Activated CD8-positive, alpha-beta T cell treated with anti-CD3 and anti-CD28 coated beads, Interleukin-2, amount 10 ng/mL, durations not matched to agents 7 days and 5 days (primary cell): Measurements from ENCODE around the gene NCAPG2. TPM values are rescaled to one million over a fixed set of nuclear protein-coding genes. Genes with fewer than 3 reads are reported as not detected.
"Not testable (repeated sequence)": the region's sequence is repeated elsewhere in the genome, so short reads cannot be mapped to it uniquely, and the experiment has no call there.

Source experiments
- ATAC-seq: fragments of 150-1000 bp; cut with Tn5 transposase; one replicate; pipeline ENCODE4 v1.10.0; 2021; ENCODE audit warnings: moderate library complexity
- CTCF ChIA-PET: fragments of 350-600 bp; sonication (Branson Sonifier 250); formaldehyde crosslinking; loops from one replicate; lab custom pipeline; 2021; ENCODE audit warnings: antibody characterized with exemption; lab: Charles Lee
- POLR2A ChIA-PET: fragments of 350-600 bp; sonication (Branson Sonifier 250); formaldehyde crosslinking; loops from one replicate; lab custom pipeline; 2021; ENCODE audit warnings: antibody characterized with exemption; lab: Charles Lee
- DNase-seq: peaks from one replicate; pipeline ENCODE4 v3.0.0-alpha.2; 2020
- H3K27ac Mint-ChIP-seq: one replicate; pipeline ENCODE4 v1.8.0; 2021; ENCODE audit warnings: mild to moderate bottlenecking, mixed read lengths
- H3K27me3 Mint-ChIP-seq: one replicate; pipeline ENCODE4 v1.8.0; 2021; ENCODE audit warnings: low read depth, mixed read lengths
- H3K36me3 Mint-ChIP-seq: one replicate; pipeline ENCODE4 v1.8.0; 2021; ENCODE audit warnings: low read depth, mixed read lengths
- H3K4me1 Mint-ChIP-seq: one replicate; pipeline ENCODE4 v1.8.0; 2021; ENCODE audit warnings: low read depth, mixed read lengths
- H3K4me3 Mint-ChIP-seq: one replicate; pipeline ENCODE4 v1.8.0; 2021; ENCODE audit warnings: mild to moderate bottlenecking, mixed read lengths
- H3K9me3 Mint-ChIP-seq: one replicate; pipeline ENCODE4 v1.8.0; 2022; ENCODE audit warnings: mixed read lengths; ENCODE audit not compliant: insufficient read depth
- total RNA-seq, 2 experiments: library from RNA; stranded (reverse); gene quantifications; one replicate each; pipeline ENCODE4 v1.2.3, GENCODE V29; 2021

The NCAPG2 gene
- total RNA-seq, 2 experiments from 2014 or later = 154 TPM

DNA sequence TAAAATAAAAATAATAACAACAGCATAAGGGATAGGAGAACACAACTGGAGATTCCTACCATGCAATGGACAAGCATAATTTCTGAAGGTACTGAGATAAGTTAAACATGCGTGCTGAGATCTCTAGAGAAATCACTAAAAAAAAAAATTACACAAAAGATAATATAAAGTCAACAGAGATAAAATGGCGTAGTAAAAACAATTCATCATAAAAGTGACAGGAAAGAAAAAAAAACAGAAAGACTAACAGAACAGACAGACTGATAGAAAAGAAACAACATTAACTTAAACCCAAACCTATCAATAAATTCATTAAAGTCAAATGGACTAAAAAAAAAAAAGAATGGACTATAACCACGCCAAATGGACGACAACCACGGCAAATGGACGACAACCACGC, 56.4 kb downstream of the NCAPG2 start:
- DNase-seq = no peak
- Mint-ChIP-seq H3K4me1 (peaks cover 9% of the 10 kb centered on the region), H3K36me3 (peaks cover 80% of the 10 kb centered on the region), H3K27ac (no peak overlapping the region), H3K9me3 (no peaks in the 10 kb centered on the region), H3K27me3 (no peaks in the 10 kb centered on the region), H3K4me3 (no peak overlapping the region)
- no peak for ATAC-seq
- CTCF ChIA-PET = interaction anchor here (0.9 to 1.1 kb wide), 7 partner anchors 15 to 329 kb away, joined by 3 to 4 read pairs (median 3); no protein-coding TSS in a partner anchor
- POLR2A ChIA-PET = no interaction called here

DNA sequence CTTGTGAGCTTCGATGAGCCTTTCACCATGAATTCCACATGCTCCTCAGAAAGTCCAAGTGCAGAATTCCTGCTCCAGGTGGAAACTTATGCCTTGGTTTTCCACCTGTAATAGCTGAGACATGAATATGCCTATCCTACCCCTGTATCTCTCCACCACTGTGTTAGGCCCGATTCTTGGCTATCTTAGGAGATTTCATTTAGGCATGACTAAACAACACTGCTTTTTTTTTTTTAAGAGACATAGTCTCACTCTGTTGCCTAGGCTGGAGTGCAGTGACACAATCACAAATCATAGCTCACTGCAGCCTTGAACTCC, 57.2 kb downstream of the NCAPG2 start:
- H3K4me1 Mint-ChIP-seq = peaks cover 9% of the 10 kb centered on the region
- H3K27me3 Mint-ChIP-seq = no peaks in the 10 kb centered on the region
- no peaks in the 10 kb centered on the region for H3K9me3 Mint-ChIP-seq
- H3K4me3 Mint-ChIP-seq = no peak overlapping the region
- ATAC-seq (no peak), DNase-seq (no peak)
- CTCF ChIA-PET = interaction anchor here (0.7 to 1.1 kb wide), 8 partner anchors 12 to 330 kb away, joined by 3 to 4 read pairs (median 3); no protein-coding TSS in a partner anchor
- peak overlapping the region; percentile 8 for H3K27ac Mint-ChIP-seq
- peaks cover 82% of the 10 kb centered on the region for H3K36me3 Mint-ChIP-seq
- POLR2A ChIA-PET = no interaction called here

DNA sequence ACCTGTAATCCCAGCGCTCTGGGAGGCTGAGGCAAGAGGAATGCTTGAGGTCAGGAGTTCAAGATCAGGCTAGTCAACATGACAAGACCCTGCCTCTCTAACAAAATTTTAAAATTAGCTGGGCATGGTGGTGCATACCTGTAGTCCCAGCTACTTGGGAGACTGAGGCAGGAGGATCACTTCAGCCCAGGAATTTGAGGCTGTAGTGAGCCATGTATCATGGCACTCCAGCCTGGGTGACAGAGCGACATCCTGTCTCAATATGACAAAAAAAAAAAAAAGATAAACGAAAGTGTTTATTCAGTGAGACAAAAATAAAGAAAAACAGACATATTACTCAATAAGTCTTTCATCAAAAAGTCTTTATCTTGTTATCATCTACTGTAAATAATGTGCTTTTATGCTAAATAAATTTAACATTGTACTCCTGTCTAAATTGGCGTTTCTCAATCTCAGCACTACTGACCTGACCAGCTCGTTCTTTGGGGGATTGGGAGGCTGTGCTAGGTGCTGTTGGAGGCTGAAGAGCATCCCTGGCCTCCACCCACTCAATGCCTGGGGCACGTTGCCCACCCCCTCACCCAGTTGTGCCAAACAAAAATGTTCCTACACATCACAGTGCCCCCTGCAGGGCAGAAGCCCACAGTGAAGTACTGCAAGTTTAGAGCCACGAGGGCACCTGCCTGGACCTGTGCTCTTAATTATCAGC, 57.7 kb downstream of the NCAPG2 start:
- H3K9me3 Mint-ChIP-seq = no peaks in the 10 kb centered on the region
- ATAC-seq = peak; percentile 47
- peaks cover 82% of the 10 kb centered on the region for H3K36me3 Mint-ChIP-seq
- peaks cover 9% of the 10 kb centered on the region for H3K4me1 Mint-ChIP-seq
- ChIA-PET POLR2A (no interaction called here), CTCF (interaction anchor here (0.7 to 1.1 kb wide), 8 partner anchors 12 to 330 kb away, joined by 3 to 4 read pairs (median 3); no protein-coding TSS in a partner anchor)
- no peaks in the 10 kb centered on the region for H3K27me3 Mint-ChIP-seq
- peak; percentile 31 for DNase-seq
- no peak overlapping the region for H3K4me3 Mint-ChIP-seq
- H3K27ac Mint-ChIP-seq = peak overlapping the region; percentile 8

- Mint-ChIP-seq H3K27ac (no peak overlapping the region), H3K9me3 (no peaks in the 10 kb centered on the region), H3K4me3 (no peak overlapping the region), H3K27me3 (no peaks in the 10 kb centered on the region), H3K36me3 (peaks cover 81% of the 10 kb centered on the region), H3K4me1 (peaks cover 9% of the 10 kb centered on the region)
- CTCF ChIA-PET = no interaction called here
- POLR2A ChIA-PET = no interaction called here
- ATAC-seq (no peak), DNase-seq (no peak)
These were observed 58.8 kb downstream of the NCAPG2 start for GRCh38 chr7:158645842-158646241.

GRCh38 chr7:158642149-158642548, 62.5 kb downstream of the NCAPG2 start:
- CTCF ChIA-PET = no interaction called here
- no peak overlapping the region for H3K27ac Mint-ChIP-seq
- H3K36me3 Mint-ChIP-seq = peaks cover 78% of the 10 kb centered on the region

DNA sequence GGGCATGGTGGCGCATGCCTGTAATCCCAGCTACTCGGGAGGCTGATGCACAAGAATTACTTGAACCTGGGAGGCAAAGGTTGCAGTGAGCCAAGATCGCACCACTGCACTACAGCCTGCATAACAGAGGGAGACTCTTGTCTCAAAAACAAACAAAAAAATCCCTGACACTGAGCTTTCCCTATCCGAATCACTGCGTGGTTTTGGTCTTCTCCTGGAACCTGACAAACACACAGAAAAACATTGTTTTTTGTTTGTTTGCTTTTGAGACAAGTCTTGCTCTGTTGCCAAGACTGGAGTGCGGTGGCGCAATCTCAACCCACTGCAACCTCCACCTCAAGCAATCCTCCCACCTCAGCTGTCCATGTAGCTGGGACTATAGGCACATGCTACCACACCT, 66.6 kb downstream of the NCAPG2 start:
- CTCF ChIA-PET = no interaction called here
- H3K36me3 Mint-ChIP-seq = peaks cover 56% of the 10 kb centered on the region
- no peaks in the 10 kb centered on the region for H3K9me3 Mint-ChIP-seq
- POLR2A ChIA-PET = no interaction called here
- no peak overlapping the region for H3K27ac Mint-ChIP-seq
- no peaks in the 10 kb centered on the region for H3K4me1 Mint-ChIP-seq
- no peak for ATAC-seq
- H3K27me3 Mint-ChIP-seq = no peaks in the 10 kb centered on the region
- DNase-seq = no peak
- no peak overlapping the region for H3K4me3 Mint-ChIP-seq

More at GRCh38 chr7:158642149-158642548, 62.5 kb downstream of the NCAPG2 start:
- ATAC-seq (no peak), DNase-seq (no peak)
- H3K9me3 Mint-ChIP-seq = no peaks in the 10 kb centered on the region
- POLR2A ChIA-PET = no interaction called here
- peaks cover 5% of the 10 kb centered on the region for H3K4me1 Mint-ChIP-seq
- no peak overlapping the region for H3K4me3 Mint-ChIP-seq
- H3K27me3 Mint-ChIP-seq = no peaks in the 10 kb centered on the region

- peaks cover 60% of the 10 kb centered on the region for H3K36me3 Mint-ChIP-seq
- ChIA-PET POLR2A (interaction anchor here (0.7 kb wide), 1 partner anchor 25 kb away, joined by 3 read pairs; no protein-coding TSS in a partner anchor), CTCF (interaction anchor here (1.0 to 1.1 kb wide), 2 partner anchors 14 to 343 kb away, joined by 3 read pairs; no protein-coding TSS in a partner anchor)
- no peaks in the 10 kb centered on the region for H3K9me3 Mint-ChIP-seq
- no peaks in the 10 kb centered on the region for H3K4me1 Mint-ChIP-seq
- H3K27me3 Mint-ChIP-seq = no peaks in the 10 kb centered on the region
- ATAC-seq (no peak), DNase-seq (no peak)
- H3K4me3 Mint-ChIP-seq = no peak overlapping the region
- no peak overlapping the region for H3K27ac Mint-ChIP-seq
These were observed 71.3 kb downstream of the NCAPG2 start for GRCh38 chr7:158633055-158633956.

GRCh38 chr7:158631574-158632195, 72.9 kb downstream of the NCAPG2 start:
- Mint-ChIP-seq H3K4me3 (no peak overlapping the region), H3K36me3 (peaks cover 60% of the 10 kb centered on the region), H3K4me1 (no peaks in the 10 kb centered on the region), H3K27ac (no peak overlapping the region), H3K27me3 (no peaks in the 10 kb centered on the region), H3K9me3 (no peaks in the 10 kb centered on the region)
- CTCF ChIA-PET = no interaction called here
- ATAC-seq (no peak), DNase-seq (no peak)
- POLR2A ChIA-PET = interaction anchor here (1.1 kb wide), 1 partner anchor 12 kb away, joined by 3 read pairs; no protein-coding TSS in a partner anchor

- peaks cover 69% of the 10 kb centered on the region for H3K36me3 Mint-ChIP-seq
- CTCF ChIA-PET, H3K27ac Mint-ChIP-seq, H3K4me1 Mint-ChIP-seq, H3K4me3 Mint-ChIP-seq, H3K27me3 Mint-ChIP-seq, H3K9me3 Mint-ChIP-seq, ATAC-seq, DNase-seq, POLR2A ChIA-PET: not testable (repeated sequence)
These were observed 78.3 kb downstream of the NCAPG2 start for GRCh38 chr7:158626289-158626688.

DNA sequence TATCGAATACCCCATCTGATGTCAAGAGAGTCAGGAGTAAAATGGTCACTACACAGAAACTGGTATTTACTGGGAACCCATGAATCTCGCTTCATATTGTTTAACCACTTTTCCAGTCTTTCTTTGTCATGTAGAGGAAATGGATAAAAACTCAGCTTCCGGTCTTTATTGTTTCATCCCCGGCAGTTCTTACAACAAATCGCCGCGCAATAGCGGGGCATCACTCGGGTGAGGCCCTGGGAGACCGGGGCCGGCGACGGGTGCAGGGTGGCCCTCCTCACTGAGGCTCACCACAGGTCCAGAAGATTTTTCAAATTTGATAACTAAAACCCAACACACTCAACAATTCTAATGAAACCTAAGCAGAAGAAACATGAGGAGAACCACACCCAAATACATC, 81.4 kb downstream of the NCAPG2 start:
- DNase-seq = no peak
- H3K27me3 Mint-ChIP-seq = no peaks in the 10 kb centered on the region
- peaks cover 57% of the 10 kb centered on the region for H3K36me3 Mint-ChIP-seq
- no peak for ATAC-seq
- no peaks in the 10 kb centered on the region for H3K9me3 Mint-ChIP-seq
- H3K4me3 Mint-ChIP-seq = no peak overlapping the region
- H3K27ac Mint-ChIP-seq = no peak overlapping the region
- no peaks in the 10 kb centered on the region for H3K4me1 Mint-ChIP-seq
- ChIA-PET POLR2A (no interaction called here), CTCF (no interaction called here)

- ChIA-PET POLR2A (no interaction called here), CTCF (interaction anchor here (0.9 kb wide), 1 partner anchor 9 kb away, joined by 3 read pairs; no protein-coding TSS in a partner anchor)
- no peak overlapping the region for H3K27ac Mint-ChIP-seq
These were observed 83.7 kb downstream of the NCAPG2 start for GRCh38 chr7:158620839-158621441.

More at GRCh38 chr7:158620839-158621441, 83.7 kb downstream of the NCAPG2 start:
- H3K4me1 Mint-ChIP-seq = no peaks in the 10 kb centered on the region
- no peak for ATAC-seq
- H3K9me3 Mint-ChIP-seq = no peaks in the 10 kb centered on the region
- no peak overlapping the region for H3K4me3 Mint-ChIP-seq
- no peaks in the 10 kb centered on the region for H3K27me3 Mint-ChIP-seq
- H3K36me3 Mint-ChIP-seq = peaks cover 47% of the 10 kb centered on the region
- DNase-seq = no peak
